GM21786 (cell line): ENCODE data around the gene SEPHS2.
"Not testable (repeated sequence)": the region's sequence is repeated elsewhere in the genome, so short reads cannot be mapped to it uniquely, and the experiment has no call there.

Experiments
- ATAC-seq: cut with Tn5 transposase; IDR thresholded peaks from one replicate; pipeline ENCODE4 v1.9.1; 2021; ENCODE audit not compliant: unreplicated experiment

The SEPHS2 gene

GRCh38 chr16:30445408-30446202 lies at the start of gene SEPHS2:
Gene SEPHS2 (minus strand): TSS chr16:30445874. CDS start chr16:30445727, 147 bp downstream.
- ATAC-seq = peak; percentile 89

GRCh38 chr16:30494709-30495108 lies 49.0 kb upstream of the SEPHS2 start:
- ATAC-seq = no peak

- no peak for ATAC-seq
Measured at GRCh38 chr16:30493941-30494488, 48.3 kb upstream of the SEPHS2 start.

- no peak for ATAC-seq
Measured at GRCh38 chr16:30491744-30492308, 46.2 kb upstream of the SEPHS2 start.

GRCh38 chr16:30491229-30491628 lies 45.6 kb upstream of the SEPHS2 start:
- no peak for ATAC-seq

- ATAC-seq = no peak
Measured at GRCh38 chr16:30490210-30490609, 44.5 kb upstream of the SEPHS2 start.

- no peak for ATAC-seq
Measured at GRCh38 chr16:30488764-30489605, 43.3 kb upstream of the SEPHS2 start.

GRCh38 chr16:30485818-30486436 lies 40.3 kb upstream of the SEPHS2 start:
- no peak for ATAC-seq

- no peak for ATAC-seq
Measured at GRCh38 chr16:30484887-30485286, 39.2 kb upstream of the SEPHS2 start.

GRCh38 chr16:30482366-30482765 lies 36.7 kb upstream of the SEPHS2 start:
- ATAC-seq = no peak

GRCh38 chr16:30481381-30481780 lies 35.7 kb upstream of the SEPHS2 start:
- ATAC-seq = no peak

- no peak for ATAC-seq
Measured at GRCh38 chr16:30478766-30479478, 33.2 kb upstream of the SEPHS2 start.

GRCh38 chr16:30477773-30478172 lies 32.1 kb upstream of the SEPHS2 start:
- ATAC-seq = not testable (repeated sequence)

- no peak for ATAC-seq
Measured at GRCh38 chr16:30476991-30477390, 31.3 kb upstream of the SEPHS2 start.

- ATAC-seq = no peak
Measured at GRCh38 chr16:30474684-30475083, 29.0 kb upstream of the SEPHS2 start.

- no peak for ATAC-seq
Measured at GRCh38 chr16:30474074-30474452, 28.4 kb upstream of the SEPHS2 start.

- ATAC-seq = peak; percentile 27
Measured at GRCh38 chr16:30473231-30474073, 27.8 kb upstream of the SEPHS2 start.

- ATAC-seq = peak; percentile 50
Measured at GRCh38 chr16:30472328-30472942, 26.8 kb upstream of the SEPHS2 start, which contains the start of gene ITGAL. Gene ITGAL (plus strand): TSS chr16:30472742. CDS start chr16:30472838, 96 bp downstream.

GRCh38 chr16:30470632-30470995 lies 24.9 kb upstream of the SEPHS2 start:
- ATAC-seq = no peak
